Adrenal gland (tissue), 12 donors: ENCODE results near the gene ERC1. TPM values are rescaled to one million over a fixed set of nuclear protein-coding genes. Genes with fewer than 3 reads are reported as not detected.
"Not testable (repeated sequence)": the region's sequence is repeated elsewhere in the genome, so short reads cannot be mapped to it uniquely, and the experiment has no call there.

Experiments used
- DNase-seq, 7 donors: peaks; one replicate each; pipeline ENCODE4 v3.0.0-alpha.2; 2019 to 2020
- H3K27ac ChIP-seq, 5 donors: fragments of 200-600 bp; sonication (generic) in 4 of 5; 1 replicate in 3 of 5; 2 replicates in 2 of 5; pipeline versions ENCODE4 v1.5.1 to v1.8.0; 2016 to 2020; ENCODE audit warnings: mild to moderate bottlenecking in 1 of 5
- H3K27me3 ChIP-seq: fragments of 200-600 bp; 2 replicates; pipeline ENCODE4 v1.8.0; 2021
- H3K36me3 ChIP-seq, 2 donors: fragments of 200-600 bp; replicated peaks in 1 of 2; 1 replicate in 1 of 2; 2 replicates in 1 of 2; pipeline versions ENCODE4 v1.5.1 to v1.8.0; 2018 to 2022
- H3K4me1 ChIP-seq, 2 donors: fragments of 200-600 bp; replicated peaks in 1 of 2; 1 replicate in 1 of 2; 2 replicates in 1 of 2; pipeline versions ENCODE4 v1.5.1 to v1.8.0; 2018 to 2021
- H3K4me3 ChIP-seq, 4 donors: fragments of 200-600 bp; sonication (generic) in 3 of 4; one replicate each; pipeline ENCODE4 v1.5.1; 2016 to 2018
- H3K9me3 ChIP-seq, 3 donors: fragments of 200-600 bp; sonication (generic) in 1 of 3; replicated peaks in 1 of 3; 1 replicate in 2 of 3; 2 replicates in 1 of 3; pipeline versions ENCODE4 v1.5.1 to v1.8.0; 2016 to 2021
- POLR2A ChIP-seq, 2 donors: fragments of 450-650 bp; IDR thresholded peaks; one replicate each; pipeline ENCODE4 v1.6.1; 2017; ENCODE audit warnings: antibody characterized with exemption in 2 of 2, mild to moderate bottlenecking in 2 of 2, moderate library complexity in 1 of 2
- WGBS, 4 donors: extraction: QIAGEN DNeasy Blood & Tissue Kit in 2 of 4; methylation state at CpG; one replicate each; pipeline versions ENCODE4 v1.1.5 to v1.1.7; 2013 to 2017; 5-methylcytosine and 5-hydroxymethylcytosine counted together
- intact Hi-C, 2 donors: fragments of 100-400 bp; cut with DNase I; formaldehyde crosslinking; loops; one replicate each; pipeline versions ENCODE4 v1.14.1 to v1.15.0; 2022 to 2023
- polyA plus RNA-seq, 3 donors: library from polyadenylated mRNA; stranded (reverse); fragments of 200-250 nt in 2 of 3; fragments of 350-450 nt in 1 of 3; fragmentation: Illumina TruSeq in 1 of 3; extraction: RNeasy Lipid Tissue Mini Kit (QIAGEN cat#74804) in 1 of 3; gene quantifications; one replicate each; pipeline ENCODE4 v1.2.3, GENCODE V29; 2013 to 2014
- total RNA-seq, 9 donors: library from RNA; depleted of rRNA in 4 of 9; stranded (reverse); fragments of >200 nt in 4 of 9; fragments of 120-200 nt in 1 of 9; fragmentation: NEBNext Ultra II Directional in 1 of 9; extraction: Animal tissue kit (Norgen Biotek cat#: 25700) in 1 of 9; gene quantifications; one replicate each; pipeline versions ENCODE4 v1.1.0 to v1.2.4, GENCODE V29; 2013 to 2023
- TF ChIP-seq, protein P1 (sequence below), 6 experiments: fragments of 450-650 bp in 4 of 6; fragments of 200-600 bp in 2 of 6; sonication (generic) in 1 of 6; IDR thresholded peaks; 1 replicate in 5 of 6; 2 replicates in 1 of 6; pipeline versions ENCODE4 v1.5.1 to v1.8.0; 2016 to 2021; ENCODE audit warnings: antibody characterized with exemption in 6 of 6, mild to moderate bottlenecking in 2 of 6, moderate library complexity in 1 of 6
- donor health status: healthy with polysubstance abuse.
- donor health status: Bipolar disorder and iron deficiency.
- donor health status: DM: yes; HTN: yes; CAD: no.
- donor health status: DM: no; HTN: no; CAD: no.
- donor health status: DM: no; HTN: no; CAD: no.
- donor health status: DM: yes; HTN: yes; CAD: no.

The ERC1 gene
- total and polyA plus RNA-seq, 12 donors: 4.1 to 79.5 (median 40.2) TPM

DNA sequence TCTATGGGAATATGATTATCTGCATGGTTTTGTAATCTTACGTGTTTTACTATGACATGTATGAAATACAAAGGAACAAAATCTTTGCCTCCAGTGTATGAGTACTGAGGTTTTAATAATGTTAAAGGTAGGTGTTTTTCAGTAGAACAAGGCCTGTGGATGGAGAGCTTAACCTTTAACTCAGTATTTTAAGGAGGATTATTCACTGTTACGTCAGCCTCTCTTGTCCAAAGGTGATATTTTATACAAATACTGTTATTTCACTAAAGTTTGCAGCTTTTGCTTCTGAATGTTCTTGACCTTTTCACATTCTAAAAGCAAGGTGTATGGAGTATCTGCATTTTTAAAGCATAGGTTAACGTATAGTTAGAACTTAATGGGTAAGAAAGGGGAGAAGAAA is 195.3 kb downstream of the ERC1 start:
- H3K4me3 ChIP-seq: no peak overlapping the region
- no peaks in the 10 kb centered on the region for H3K27me3 ChIP-seq
- intact Hi-C loops: no loop called here
- no peak for DNase-seq
- no peak for TF ChIP-seq POLR2A (IDR thresholded peaks at IDR 0.05)
- H3K9me3 ChIP-seq: no peaks in the 10 kb centered on the region
- H3K4me1 ChIP-seq: no peaks in the 10 kb centered on the region
- 98 to 99% (median 98%) methylated on average over 3 of the region's 3 CpGs for WGBS, 4 donors
- peaks cover 0 to 3% of the 10 kb centered on the region in 2 donors for H3K36me3 ChIP-seq
- no peak overlapping the region for H3K27ac ChIP-seq

DNA sequence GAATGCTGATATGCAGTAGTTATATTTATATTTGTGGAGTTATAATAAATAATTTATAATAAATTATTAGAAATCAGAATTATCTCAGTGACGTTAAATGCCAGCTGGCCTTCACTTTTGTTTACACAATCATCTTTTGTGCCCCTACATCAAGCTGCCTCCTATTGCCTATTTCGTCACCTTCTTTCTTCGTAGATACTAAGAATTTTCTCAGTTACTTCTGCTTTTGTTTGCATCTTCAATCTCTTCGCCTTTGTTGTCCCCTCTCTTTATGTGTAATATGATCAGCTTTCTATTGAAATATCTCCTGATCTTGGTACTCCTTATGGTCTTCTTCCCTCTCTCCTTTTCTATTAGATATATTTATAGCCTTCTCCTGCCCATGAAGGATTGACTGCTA is 197.0 kb downstream of the ERC1 start:
- 74 to 87% (median 80%) methylated on average over 4 of the region's 4 CpGs for WGBS, 4 donors
- Histone ChIP-seq H3K4me1 (no peaks in the 10 kb centered on the region), H3K4me3 (no peak overlapping the region), H3K36me3 (peaks cover 0 to 3% of the 10 kb centered on the region in 2 donors), H3K27ac (no peak overlapping the region), H3K27me3 (no peaks in the 10 kb centered on the region), H3K9me3 (no peaks in the 10 kb centered on the region)
- DNase-seq: no peak
- TF ChIP-seq POLR2A (IDR thresholded peaks at IDR 0.05): no peak
- TF ChIP-seq, protein P1, sequence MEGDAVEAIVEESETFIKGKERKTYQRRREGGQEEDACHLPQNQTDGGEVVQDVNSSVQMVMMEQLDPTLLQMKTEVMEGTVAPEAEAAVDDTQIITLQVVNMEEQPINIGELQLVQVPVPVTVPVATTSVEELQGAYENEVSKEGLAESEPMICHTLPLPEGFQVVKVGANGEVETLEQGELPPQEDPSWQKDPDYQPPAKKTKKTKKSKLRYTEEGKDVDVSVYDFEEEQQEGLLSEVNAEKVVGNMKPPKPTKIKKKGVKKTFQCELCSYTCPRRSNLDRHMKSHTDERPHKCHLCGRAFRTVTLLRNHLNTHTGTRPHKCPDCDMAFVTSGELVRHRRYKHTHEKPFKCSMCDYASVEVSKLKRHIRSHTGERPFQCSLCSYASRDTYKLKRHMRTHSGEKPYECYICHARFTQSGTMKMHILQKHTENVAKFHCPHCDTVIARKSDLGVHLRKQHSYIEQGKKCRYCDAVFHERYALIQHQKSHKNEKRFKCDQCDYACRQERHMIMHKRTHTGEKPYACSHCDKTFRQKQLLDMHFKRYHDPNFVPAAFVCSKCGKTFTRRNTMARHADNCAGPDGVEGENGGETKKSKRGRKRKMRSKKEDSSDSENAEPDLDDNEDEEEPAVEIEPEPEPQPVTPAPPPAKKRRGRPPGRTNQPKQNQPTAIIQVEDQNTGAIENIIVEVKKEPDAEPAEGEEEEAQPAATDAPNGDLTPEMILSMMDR (IDR thresholded peaks at IDR 0.05): no peak
- intact Hi-C loops: no loop called here

DNA sequence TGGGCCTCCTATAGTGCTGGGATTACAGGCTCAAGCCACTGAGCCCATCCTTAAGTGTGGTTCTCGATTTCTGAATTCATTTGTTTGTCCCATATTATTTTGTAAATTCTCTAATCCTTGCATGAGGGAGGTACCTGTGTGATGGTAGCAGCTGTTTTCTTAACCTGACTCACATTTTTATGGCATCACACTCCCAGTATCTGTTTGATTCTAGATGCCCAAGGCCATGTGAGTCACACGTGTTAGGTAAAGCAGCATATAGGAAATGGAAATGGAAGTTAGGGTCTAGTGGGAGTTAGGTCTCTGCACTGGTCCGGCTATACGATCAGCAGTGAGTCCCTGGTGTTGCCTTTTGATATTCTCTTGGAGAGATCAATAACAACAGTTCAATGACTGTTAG is 198.1 kb downstream of the ERC1 start:
- intact Hi-C loops: no loop called here
- DNase-seq: no peak
- TF ChIP-seq POLR2A (IDR thresholded peaks at IDR 0.05): no peak
- TF ChIP-seq, protein P1 (IDR thresholded peaks at IDR 0.05): no peak
- Histone ChIP-seq H3K27ac (no peak overlapping the region), H3K27me3 (no peaks in the 10 kb centered on the region), H3K4me1 (no peaks in the 10 kb centered on the region), H3K36me3 (peaks cover 0 to 3% of the 10 kb centered on the region in 2 donors), H3K9me3 (no peaks in the 10 kb centered on the region), H3K4me3 (no peak overlapping the region)
- 85 to 88% (median 87%) methylated on average over 4 of the region's 4 CpGs for WGBS, 4 donors

DNA sequence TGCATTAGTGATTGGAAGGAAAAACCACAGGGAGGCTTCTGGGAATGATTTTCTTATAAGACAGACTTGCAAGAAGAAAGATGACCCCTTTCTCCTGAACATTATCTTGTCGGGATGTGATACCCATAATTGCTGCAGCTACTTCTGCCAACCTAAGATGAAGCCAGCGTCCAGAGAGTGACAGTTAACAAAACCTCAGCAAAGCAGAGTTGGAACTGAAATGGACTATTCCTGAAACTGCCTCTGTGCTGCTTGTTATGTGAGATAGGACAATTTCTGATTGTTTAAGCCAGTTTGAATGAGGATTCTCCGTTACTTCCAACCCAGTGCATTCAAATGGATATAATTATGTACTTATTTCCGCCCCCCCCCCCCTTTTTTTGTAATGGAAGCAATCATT is 204.5 kb downstream of the ERC1 start:
- Histone ChIP-seq H3K36me3 (no peaks in the 10 kb centered on the region), H3K4me3 (no peak overlapping the region), H3K27ac (no peak overlapping the region), H3K9me3 (no peaks in the 10 kb centered on the region), H3K27me3 (no peaks in the 10 kb centered on the region), H3K4me1 (no peaks in the 10 kb centered on the region)
- DNase-seq: no peak
- intact Hi-C loops: no loop called here
- 90 to 93% (median 92%) methylated on average over 4 of the region's 4 CpGs for WGBS, 4 donors
- TF ChIP-seq, protein P1 (IDR thresholded peaks at IDR 0.05): no peak
- TF ChIP-seq POLR2A (IDR thresholded peaks at IDR 0.05): no peak

DNA sequence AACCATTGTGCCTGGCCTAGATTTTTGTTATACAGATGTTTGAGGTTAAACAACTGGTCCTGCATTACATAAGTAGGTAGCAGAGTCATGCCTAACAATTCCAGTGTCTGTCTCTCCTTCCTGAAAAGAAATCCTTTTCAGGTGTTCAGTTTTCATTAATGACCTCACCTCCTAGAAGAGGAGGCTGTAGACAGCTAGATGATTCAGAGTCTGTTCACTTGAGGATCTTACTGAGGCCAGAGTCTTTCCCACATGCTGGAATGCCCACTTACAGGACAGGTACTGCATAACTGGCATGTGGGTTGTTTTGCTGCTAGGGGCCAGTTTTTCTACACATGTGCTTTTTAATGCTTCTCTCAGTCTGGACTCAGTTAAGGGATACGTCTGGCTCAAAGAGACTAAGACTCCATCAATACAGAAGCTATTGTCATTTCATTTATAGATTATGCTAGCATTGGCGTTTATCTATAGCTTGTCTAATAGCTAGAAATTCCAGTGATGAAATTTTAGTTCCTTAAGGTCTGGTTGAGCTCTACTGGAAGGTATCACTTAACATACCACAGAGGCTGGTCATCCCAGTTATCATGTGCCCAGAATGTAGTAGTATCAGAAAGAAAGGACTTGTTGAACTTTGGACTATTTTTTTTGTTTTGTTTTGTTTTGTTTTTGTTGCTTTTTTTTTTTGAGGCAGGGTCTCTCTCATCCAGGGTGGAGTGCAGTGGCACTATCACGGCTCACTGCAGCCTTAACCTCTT is 206.4 kb downstream of the ERC1 start:
- TF ChIP-seq, protein P1 (IDR thresholded peaks at IDR 0.05): no peak
- no peak for TF ChIP-seq POLR2A (IDR thresholded peaks at IDR 0.05)
- WGBS, 4 donors: 98 to 100% (median 100%) methylated on average over 3 of the region's 3 CpGs

DNA sequence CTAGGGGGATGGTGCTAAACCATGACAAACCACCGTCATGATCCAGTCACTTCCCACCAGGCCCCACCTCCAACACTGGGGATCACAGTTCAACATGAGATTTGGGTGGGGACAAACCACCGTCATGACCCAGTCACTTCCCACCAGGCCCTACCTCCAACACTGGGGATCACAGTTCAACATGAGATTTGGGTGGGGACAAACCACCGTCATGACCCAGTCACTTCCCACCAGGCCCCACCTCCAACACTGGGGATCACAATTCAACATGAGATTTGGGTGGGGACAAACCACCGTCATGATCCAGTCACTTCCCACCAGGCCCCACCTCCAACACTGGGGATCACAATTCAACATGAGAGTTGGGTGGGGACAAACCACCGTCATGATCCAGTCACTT is 207.8 kb downstream of the ERC1 start:
- H3K27me3 ChIP-seq, H3K36me3 ChIP-seq, DNase-seq, H3K4me3 ChIP-seq, H3K4me1 ChIP-seq, intact Hi-C loops, H3K27ac ChIP-seq, H3K9me3 ChIP-seq: not testable (repeated sequence)
- WGBS, 4 donors: 88 to 100% (median 98%) methylated on average over 2 to 5 of the region's 5 CpGs

More for the DNA sequence above, 206.4 kb downstream of the ERC1 start:
- intact Hi-C loops: no loop called here
- Histone ChIP-seq H3K9me3 (no peaks in the 10 kb centered on the region), H3K4me1 (no peaks in the 10 kb centered on the region), H3K27me3 (no peaks in the 10 kb centered on the region), H3K27ac (no peak overlapping the region), H3K36me3 (no peaks in the 10 kb centered on the region), H3K4me3 (no peak overlapping the region)
- DNase-seq: no peak
